Kidney epithelial cell (primary cell): ENCODE measurements around the gene RIN3. TPM values are rescaled to one million over a fixed set of nuclear protein-coding genes. Genes with fewer than 3 reads are reported as not detected.

Experiments
- DNase-seq: peaks from one replicate; pipeline ENCODE4 v3.0.0-alpha.2; 2010; ENCODE audit warnings: low read depth
- H3K27me3 ChIP-seq: 2 replicates; pipeline ENCODE4 v1.6.0; 2011; ENCODE audit warnings: low read length; ENCODE audit not compliant: control insufficient read depth, insufficient read depth
- H3K36me3 ChIP-seq: 2 replicates; pipeline ENCODE4 v1.5.1; 2011; ENCODE audit warnings: low read length; ENCODE audit not compliant: control insufficient read depth, insufficient read depth
- H3K4me3 ChIP-seq: 2 replicates; pipeline ENCODE4 v1.5.1; 2011; ENCODE audit warnings: low read depth, mild to moderate bottlenecking, control low read depth, low read length
- CTCF ChIP-seq: IDR thresholded peaks from 2 replicates; pipeline ENCODE4 v1.5.1; 2011; ENCODE audit warnings: mild to moderate bottlenecking, moderate library complexity, low read length, control low read depth, inconsistent platforms; ENCODE audit not compliant: insufficient read depth, poor library complexity, severe bottlenecking
- total RNA-seq: library from RNA; depleted of rRNA; stranded (reverse); fragments of >200 nt; gene quantifications from 2 replicates; pipeline ENCODE4 v1.2.3, GENCODE V29; 2015

RIN3 gene
- total RNA-seq, 1 donor from 2014 or later = 6.0 TPM

- no peak for DNase-seq
Measured at GRCh38 chr14:92565040-92565717, 51.6 kb downstream of the RIN3 start.

GRCh38 chr14:92565718-92566115 lies 52.1 kb downstream of the RIN3 start:
- no peak for TF ChIP-seq CTCF
- DNase-seq = no peak
- Histone ChIP-seq H3K36me3 (no peaks in the 10 kb centered on the region), H3K4me3 (no peak overlapping the region), H3K27me3 (no peaks in the 10 kb centered on the region)

More at GRCh38 chr14:92565040-92565717, 51.6 kb downstream of the RIN3 start:
- Histone ChIP-seq H3K36me3 (no peaks in the 10 kb centered on the region), H3K4me3 (no peak overlapping the region), H3K27me3 (no peaks in the 10 kb centered on the region)
- TF ChIP-seq CTCF = no peak

GRCh38 chr14:92567173-92567725 lies 53.7 kb downstream of the RIN3 start:
- Histone ChIP-seq H3K36me3 (no peaks in the 10 kb centered on the region), H3K4me3 (no peak overlapping the region), H3K27me3 (no peaks in the 10 kb centered on the region)
- no peak for DNase-seq
- no peak for TF ChIP-seq CTCF

- Histone ChIP-seq H3K27me3 (no peaks in the 10 kb centered on the region), H3K36me3 (no peaks in the 10 kb centered on the region), H3K4me3 (no peak overlapping the region)
- TF ChIP-seq CTCF = no peak
- DNase-seq = no peak
Measured at GRCh38 chr14:92568621-92569479, 55.3 kb downstream of the RIN3 start.

- no peak overlapping the region for H3K4me3 ChIP-seq
- no peaks in the 10 kb centered on the region for H3K36me3 ChIP-seq
- no peak for TF ChIP-seq CTCF
- DNase-seq = no peak
- no peaks in the 10 kb centered on the region for H3K27me3 ChIP-seq
Measured at GRCh38 chr14:92570674-92571262, 57.2 kb downstream of the RIN3 start.
